GM13976 (cell line): ENCODE data around the gene GALNT14.

Experiments
- DNase-seq: peaks from one replicate; pipeline ENCODE4 v3.0.0; 2012; ENCODE audit warnings: low spot score
- CTCF ChIP-seq: IDR thresholded peaks from 2 replicates; pipeline ENCODE4 v1.5.1; 2012; ENCODE audit warnings: borderline replicate concordance, mild to moderate bottlenecking; ENCODE audit not compliant: insufficient read depth; ENCODE audit errors: extremely low read depth, missing control alignments, control extremely low read depth
- in situ Hi-C: fragments of 300-500 bp; cut with MboI; formaldehyde crosslinking; loops from one replicate; pipeline ENCODE4 v1.12.0; 2022; ENCODE audit warnings: low sequenced_read_pairs, mixed read lengths, inconsistent platforms; ENCODE audit not compliant: unreplicated experiment

The GALNT14 gene

GRCh38 chr2:31078011-31078410 is 60.2 kb downstream of the GALNT14 start:
- DNase-seq, result no peak
- in situ Hi-C loops, result no loop called here
- TF ChIP-seq CTCF, result no peak

- in situ Hi-C loops, result no loop called here
- no peak for TF ChIP-seq CTCF
- DNase-seq, result no peak
Observed at GRCh38 chr2:31075941-31076590, 62.2 kb downstream of the GALNT14 start.

- no peak for DNase-seq
- in situ Hi-C loops, result no loop called here
- no peak for TF ChIP-seq CTCF
Observed at GRCh38 chr2:31075431-31075830, 62.8 kb downstream of the GALNT14 start.

- peak; percentile 1 for DNase-seq
- TF ChIP-seq CTCF, result no peak
- in situ Hi-C loops, result no loop called here
Observed at GRCh38 chr2:31071741-31072140, 66.5 kb downstream of the GALNT14 start.

- TF ChIP-seq CTCF, result no peak
- in situ Hi-C loops, result no loop called here
- peak; percentile 14 for DNase-seq
Observed at GRCh38 chr2:31070339-31071125, 67.7 kb downstream of the GALNT14 start.

- in situ Hi-C loops, result no loop called here
- DNase-seq, result no peak
- TF ChIP-seq CTCF, result no peak
Observed at GRCh38 chr2:31069643-31070325, 68.5 kb downstream of the GALNT14 start.
